Trophoblast cell (in vitro differentiated cells and primary cell): Measurements from ENCODE around the gene LYSET.

Experiments
- DNase-seq, 2 donors: peaks; one replicate each; pipeline ENCODE4 v3.0.0-alpha.2; 2016
- H2AFZ ChIP-seq: 2 replicates; pipeline ENCODE4 v1.6.1; 2013; ENCODE audit warnings: low read length, moderate library complexity, mild to moderate bottlenecking; ENCODE audit not compliant: insufficient read depth, poor library complexity
- H2AK5ac ChIP-seq: 2 replicates; pipeline ENCODE4 v1.6.1; 2013; ENCODE audit warnings: mild to moderate bottlenecking, low read length
- H2BK120ac ChIP-seq: 2 replicates; pipeline ENCODE4 v1.6.1; 2013; ENCODE audit warnings: low read length, mild to moderate bottlenecking, moderate library complexity; ENCODE audit not compliant: insufficient read depth, poor library complexity
- H2BK12ac ChIP-seq: 2 replicates; pipeline ENCODE4 v1.6.1; 2013; ENCODE audit warnings: mild to moderate bottlenecking, low read length, moderate library complexity
- H2BK5ac ChIP-seq: 2 replicates; pipeline ENCODE4 v1.6.1; 2013; ENCODE audit warnings: low read length, low read depth, moderate library complexity, mild to moderate bottlenecking; ENCODE audit not compliant: poor library complexity
- H3K14ac ChIP-seq: 2 replicates; pipeline ENCODE4 v1.6.1; 2013; ENCODE audit warnings: mild to moderate bottlenecking, low read length
- H3K18ac ChIP-seq: 2 replicates; pipeline ENCODE4 v1.6.1; 2013; ENCODE audit warnings: mild to moderate bottlenecking, low read length
- H3K23ac ChIP-seq: 2 replicates; pipeline ENCODE4 v1.6.1; 2013; ENCODE audit warnings: low read length
- H3K27ac ChIP-seq: 2 replicates; pipeline ENCODE4 v1.5.1; 2013; ENCODE audit warnings: low read depth, mild to moderate bottlenecking, inconsistent platforms, low read length, moderate library complexity
- H3K27me3 ChIP-seq: 2 replicates; pipeline ENCODE4 v1.6.1; 2013; ENCODE audit warnings: inconsistent platforms, mild to moderate bottlenecking, low read length, moderate library complexity; ENCODE audit not compliant: insufficient read depth
- H3K36me3 ChIP-seq, 2 experiments: 1 replicate in 1 of 2; 2 replicates in 1 of 2; pipeline ENCODE4 v1.6.1; 2013; ENCODE audit warnings: low read length in 2 of 2, mild to moderate bottlenecking in 2 of 2, moderate library complexity in 1 of 2; ENCODE audit not compliant: insufficient read depth in 2 of 2, control insufficient read depth in 1 of 2
- H3K4ac ChIP-seq: 2 replicates; pipeline ENCODE4 v1.6.1; 2013; ENCODE audit warnings: low read depth, mild to moderate bottlenecking, low read length, moderate library complexity
- H3K4me1 ChIP-seq, 2 experiments: 1 replicate in 1 of 2; 2 replicates in 1 of 2; pipeline ENCODE4 v1.6.1; 2013; ENCODE audit warnings: low read length in 2 of 2, mild to moderate bottlenecking in 2 of 2, moderate library complexity in 1 of 2; ENCODE audit not compliant: insufficient read depth in 2 of 2, control insufficient read depth in 1 of 2
- H3K4me2 ChIP-seq: 2 replicates; pipeline ENCODE4 v1.6.1; 2013; ENCODE audit warnings: inconsistent platforms, mild to moderate bottlenecking, low read length, moderate library complexity
- H3K4me3 ChIP-seq: 2 replicates; pipeline ENCODE4 v1.5.1; 2013; ENCODE audit warnings: mild to moderate bottlenecking, low read depth, low read length, inconsistent platforms
- H3K79me1 ChIP-seq: one replicate; pipeline ENCODE4 v1.6.1; 2013; ENCODE audit warnings: low read length
- H3K79me2 ChIP-seq: 2 replicates; pipeline ENCODE4 v1.6.1; 2013; ENCODE audit warnings: low read length, mild to moderate bottlenecking; ENCODE audit not compliant: control insufficient read depth, insufficient read depth, poor library complexity
- H3K9ac ChIP-seq: 2 replicates; pipeline ENCODE4 v1.6.1; 2013; ENCODE audit warnings: mild to moderate bottlenecking, low read length
- H3K9me3 ChIP-seq: 2 replicates; pipeline ENCODE4 v1.6.1; 2013; ENCODE audit warnings: low read depth, mild to moderate bottlenecking, control low read depth, inconsistent platforms, low read length; ENCODE audit not compliant: insufficient read depth
- H4K12ac ChIP-seq: 2 replicates; pipeline ENCODE4 v1.6.1; 2013; ENCODE audit warnings: low read depth, mild to moderate bottlenecking, low read length, moderate library complexity
- H4K8ac ChIP-seq: 2 replicates; pipeline ENCODE4 v1.6.1; 2013; ENCODE audit warnings: low read depth, mild to moderate bottlenecking, low read length, moderate library complexity
- H4K91ac ChIP-seq: one replicate; pipeline ENCODE4 v1.6.1; 2013; ENCODE audit warnings: low read depth, mild to moderate bottlenecking, low read length, moderate library complexity
- WGBS: extraction: QIAGEN DNeasy Blood & Tissue Kit; methylation state at CpG from one replicate; pipeline ENCODE4 v1.1.7; 2013; ENCODE audit warnings: missing lambda C conversion rate; ENCODE audit not compliant: insufficient read length, insufficient coverage; ENCODE audit errors: extremely low coverage; 5-methylcytosine and 5-hydroxymethylcytosine counted together

The LYSET gene

GRCh38 chr14:93137864-93138263 lies 47.3 kb upstream of the LYSET start:
- Histone ChIP-seq H3K36me3 (no peaks in the 10 kb centered on the region), H4K8ac (no peak overlapping the region), H4K91ac (no peak overlapping the region), H2BK120ac (no peak overlapping the region), H3K4me1 (peaks cover 0 to 3% of the 10 kb centered on the region in 2 experiments), H3K18ac (no peak overlapping the region), H2AFZ (no peak overlapping the region), H3K79me2 (no peaks in the 10 kb centered on the region), H3K4ac (no peak overlapping the region), H3K4me2 (no peak overlapping the region), H3K9ac (no peak overlapping the region), H2BK12ac (no peak overlapping the region), H4K12ac (no peak overlapping the region), H3K14ac (no peak overlapping the region), H3K4me3 (no peak overlapping the region), H2BK5ac (no peak overlapping the region), H3K27ac (no peak overlapping the region), H3K79me1 (no peaks in the 10 kb centered on the region), H3K9me3 (no peaks in the 10 kb centered on the region), H2AK5ac (no peak overlapping the region), H3K27me3 (no peaks in the 10 kb centered on the region), H3K23ac (no peak overlapping the region)
- WGBS, result no CpG with 5 or more reads among the region's 17 CpGs
- no peak for DNase-seq

GRCh38 chr14:93142854-93143652 lies 42.1 kb upstream of the LYSET start:
- Histone ChIP-seq H3K9me3 (no peaks in the 10 kb centered on the region), H2BK120ac (no peak overlapping the region), H4K91ac (no peak overlapping the region), H3K79me1 (no peaks in the 10 kb centered on the region), H3K4me1 (no peaks in the 10 kb centered on the region), H3K4ac (no peak overlapping the region), H3K4me3 (no peak overlapping the region), H4K8ac (no peak overlapping the region), H3K18ac (no peak overlapping the region), H3K14ac (no peak overlapping the region), H3K27me3 (no peaks in the 10 kb centered on the region), H4K12ac (no peak overlapping the region), H3K23ac (no peak overlapping the region), H3K79me2 (no peaks in the 10 kb centered on the region), H3K4me2 (no peak overlapping the region), H3K27ac (no peak overlapping the region), H2BK12ac (no peak overlapping the region), H2BK5ac (no peak overlapping the region), H3K36me3 (no peaks in the 10 kb centered on the region), H2AFZ (no peak overlapping the region), H3K9ac (no peak overlapping the region), H2AK5ac (no peak overlapping the region)
- no CpG with 5 or more reads among the region's 13 CpGs for WGBS
- DNase-seq, result no peak

- H3K14ac ChIP-seq, result no peak overlapping the region
- DNase-seq, result no peak
Measured at GRCh38 chr14:93146119-93146518, 39.0 kb upstream of the LYSET start.

GRCh38 chr14:93148979-93149378 lies 36.1 kb upstream of the LYSET start:
- Histone ChIP-seq H2BK12ac (no peak overlapping the region), H3K9ac (no peak overlapping the region), H3K14ac (no peak overlapping the region), H2AFZ (no peak overlapping the region), H3K79me2 (no peaks in the 10 kb centered on the region), H4K8ac (no peak overlapping the region), H3K79me1 (no peaks in the 10 kb centered on the region), H3K27me3 (no peaks in the 10 kb centered on the region), H3K4me1 (no peaks in the 10 kb centered on the region), H4K91ac (no peak overlapping the region), H2AK5ac (no peak overlapping the region), H2BK120ac (no peak overlapping the region), H3K18ac (no peak overlapping the region), H3K4ac (no peak overlapping the region), H3K23ac (no peak overlapping the region), H3K27ac (no peak overlapping the region), H2BK5ac (no peak overlapping the region), H3K4me2 (no peak overlapping the region), H3K36me3 (no peaks in the 10 kb centered on the region), H3K9me3 (no peaks in the 10 kb centered on the region), H3K4me3 (no peak overlapping the region), H4K12ac (no peak overlapping the region)
- no peak for DNase-seq
- no CpG with 5 or more reads among the region's 8 CpGs for WGBS

More at GRCh38 chr14:93146119-93146518, 39.0 kb upstream of the LYSET start:
- Histone ChIP-seq H3K4me2 (no peak overlapping the region), H3K9me3 (no peaks in the 10 kb centered on the region), H3K4me1 (no peaks in the 10 kb centered on the region), H3K4me3 (no peak overlapping the region), H2BK120ac (no peak overlapping the region), H2BK12ac (no peak overlapping the region), H2AK5ac (no peak overlapping the region), H3K18ac (no peak overlapping the region), H3K23ac (no peak overlapping the region), H4K12ac (no peak overlapping the region), H2AFZ (no peak overlapping the region), H3K27me3 (no peaks in the 10 kb centered on the region), H4K8ac (no peak overlapping the region), H3K4ac (no peak overlapping the region), H3K27ac (no peak overlapping the region), H3K79me1 (no peaks in the 10 kb centered on the region), H3K79me2 (no peaks in the 10 kb centered on the region), H2BK5ac (no peak overlapping the region), H3K9ac (no peak overlapping the region), H4K91ac (no peak overlapping the region), H3K36me3 (no peaks in the 10 kb centered on the region)
- no CpG with 5 or more reads among the region's 9 CpGs for WGBS
